Measurements from ENCODE around the gene ADD3.

DNA sequence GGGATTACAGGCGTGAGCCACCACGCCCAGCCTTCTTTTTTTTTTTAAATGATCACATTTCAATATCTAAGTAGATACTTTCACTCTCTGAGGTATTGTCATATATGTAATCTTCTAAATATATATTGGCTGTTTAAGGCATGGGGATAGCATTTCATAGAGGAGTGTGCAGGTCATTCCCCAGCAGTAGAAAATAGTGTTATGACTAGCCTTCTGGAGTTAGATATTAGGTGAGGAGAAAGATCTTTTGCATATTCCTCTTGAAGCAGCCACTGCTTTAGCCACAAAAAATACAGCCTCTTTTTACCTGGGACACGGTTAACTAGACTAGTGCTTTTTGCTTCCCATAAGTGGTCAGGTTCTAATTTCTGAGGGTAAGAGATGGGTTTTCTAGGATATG lies 28.9 kb downstream of the ADD3 start:
- no peak for TF ChIP-seq EZH2 (conservative IDR thresholded peaks at IDR 0.05; ENCODE audit: low read depth, low read length)
- no peak for TF ChIP-seq BCLAF1 (IDR thresholded peaks at IDR 0.05)
- no peak for TF ChIP-seq USF2 (IDR thresholded peaks at IDR 0.05; ENCODE audit: low read depth, low read length)
- no peak for TF ChIP-seq USF2 (CRISPR knock-in tag; IDR thresholded peaks at IDR 0.05; ENCODE audit: borderline replicate concordance)
- TF ChIP-seq ZZZ3 (CRISPR knock-in tag; IDR thresholded peaks at IDR 0.05; ENCODE audit: borderline replicate concordance) = no peak
- no peak for TF ChIP-seq PAXIP1 (CRISPR knock-in tag; conservative IDR thresholded peaks at IDR 0.05)
- TF ChIP-seq PAF1 (CRISPR knock-in tag; IDR thresholded peaks at IDR 0.05) = no peak
- TF ChIP-seq PTBP1 (IDR thresholded peaks at IDR 0.05; ENCODE audit: low read depth, low read length, poor library complexity, severe bottlenecking) = no peak
- no peak for TF ChIP-seq PHF8 (CRISPR knock-in tag; IDR thresholded peaks at IDR 0.05)
- TF ChIP-seq, protein P1, sequence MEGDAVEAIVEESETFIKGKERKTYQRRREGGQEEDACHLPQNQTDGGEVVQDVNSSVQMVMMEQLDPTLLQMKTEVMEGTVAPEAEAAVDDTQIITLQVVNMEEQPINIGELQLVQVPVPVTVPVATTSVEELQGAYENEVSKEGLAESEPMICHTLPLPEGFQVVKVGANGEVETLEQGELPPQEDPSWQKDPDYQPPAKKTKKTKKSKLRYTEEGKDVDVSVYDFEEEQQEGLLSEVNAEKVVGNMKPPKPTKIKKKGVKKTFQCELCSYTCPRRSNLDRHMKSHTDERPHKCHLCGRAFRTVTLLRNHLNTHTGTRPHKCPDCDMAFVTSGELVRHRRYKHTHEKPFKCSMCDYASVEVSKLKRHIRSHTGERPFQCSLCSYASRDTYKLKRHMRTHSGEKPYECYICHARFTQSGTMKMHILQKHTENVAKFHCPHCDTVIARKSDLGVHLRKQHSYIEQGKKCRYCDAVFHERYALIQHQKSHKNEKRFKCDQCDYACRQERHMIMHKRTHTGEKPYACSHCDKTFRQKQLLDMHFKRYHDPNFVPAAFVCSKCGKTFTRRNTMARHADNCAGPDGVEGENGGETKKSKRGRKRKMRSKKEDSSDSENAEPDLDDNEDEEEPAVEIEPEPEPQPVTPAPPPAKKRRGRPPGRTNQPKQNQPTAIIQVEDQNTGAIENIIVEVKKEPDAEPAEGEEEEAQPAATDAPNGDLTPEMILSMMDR (CRISPR knock-in tag; IDR thresholded peaks at IDR 0.05) = no peak
- TF ChIP-seq GLI4 (CRISPR knock-in tag; IDR thresholded peaks at IDR 0.05; ENCODE audit: borderline replicate concordance) = no peak
- no peak for TF ChIP-seq PATZ1 (CRISPR knock-in tag; IDR thresholded peaks at IDR 0.05)
- no peak for TF ChIP-seq ZNF17 (CRISPR knock-in tag; IDR thresholded peaks at IDR 0.05)
- no peak for TF ChIP-seq TARDBP (CRISPR knock-in tag; IDR thresholded peaks at IDR 0.05)

All from HepG2 (cell line).